CD14-positive monocyte (primary cell): ENCODE data around the gene ABCC12. TPM values are rescaled to one million over a fixed set of nuclear protein-coding genes. Genes with fewer than 3 reads are reported as not detected.

Source experiments
- DNase-seq, 3 donors: peaks; one replicate each; pipeline ENCODE4 v3.0.0-alpha.2; 2011 to 2022
- H2AFZ ChIP-seq: 2 replicates; pipeline ENCODE4 v1.6.0; 2012; ENCODE audit warnings: mild to moderate bottlenecking, low read depth, low read length, inconsistent platforms; ENCODE audit not compliant: insufficient read depth, poor library complexity, severe bottlenecking
- H3K27ac ChIP-seq, 2 donors: 1 replicate in 1 of 2; 2 replicates in 1 of 2; pipeline ENCODE4 v1.5.1; 2012 to 2013; ENCODE audit warnings: low read length in 2 of 2, control low read depth in 1 of 2, inconsistent platforms in 1 of 2, low read depth in 1 of 2, mild to moderate bottlenecking in 1 of 2
- H3K27me3 ChIP-seq, 2 donors: one replicate each; pipeline versions ENCODE4 v1.6.0 to v1.6.1; 2011 to 2013; ENCODE audit warnings: low read length in 2 of 2; ENCODE audit not compliant: control insufficient read depth in 2 of 2, insufficient read depth in 2 of 2
- H3K36me3 ChIP-seq, 2 donors: replicated peaks in 1 of 2; 1 replicate in 1 of 2; 2 replicates in 1 of 2; pipeline versions ENCODE4 v1.5.1 to v1.6.1; 2012 to 2013; ENCODE audit warnings: low read length in 2 of 2, control low read depth in 1 of 2, inconsistent platforms in 1 of 2, mild to moderate bottlenecking in 1 of 2; ENCODE audit not compliant: insufficient read depth in 2 of 2, control insufficient read depth in 1 of 2
- H3K4me1 ChIP-seq, 2 donors: 1 replicate in 1 of 2; 2 replicates in 1 of 2; pipeline versions ENCODE4 v1.5.1 to v1.6.1; 2012 to 2013; ENCODE audit warnings: low read length in 2 of 2, control low read depth in 1 of 2, inconsistent platforms in 1 of 2, mild to moderate bottlenecking in 1 of 2, moderate library complexity in 1 of 2; ENCODE audit not compliant: insufficient read depth in 2 of 2, control insufficient read depth in 1 of 2
- H3K4me2 ChIP-seq: replicated peaks from 2 replicates; pipeline ENCODE3; 2012; ENCODE audit warnings: low read length, moderate library complexity, mild to moderate bottlenecking; ENCODE audit not compliant: poor library complexity, severe bottlenecking; ENCODE audit errors: extremely low read depth
- H3K4me3 ChIP-seq, 3 experiments: fragments of 200-600 bp in 1 of 3; sonication (generic) in 1 of 3; replicated peaks in 1 of 3; 1 replicate in 2 of 3; 2 replicates in 1 of 3; pipeline ENCODE4 v1.5.1; 2011 to 2013; ENCODE audit warnings: low read length in 3 of 3, mild to moderate bottlenecking in 3 of 3, control low read depth in 2 of 3, low read depth in 2 of 3, inconsistent platforms in 1 of 3, moderate library complexity in 1 of 3
- H3K79me2 ChIP-seq: 2 replicates; pipeline ENCODE4 v1.6.0; 2012; ENCODE audit warnings: mild to moderate bottlenecking, control low read depth, inconsistent platforms, low read length, moderate library complexity; ENCODE audit not compliant: insufficient read depth
- H3K9ac ChIP-seq: 2 replicates; pipeline ENCODE4 v1.6.0; 2017; ENCODE audit warnings: low read length, mild to moderate bottlenecking; ENCODE audit not compliant: insufficient read depth, poor library complexity, severe bottlenecking
- H3K9me3 ChIP-seq, 2 donors: replicated peaks in 1 of 2; 1 replicate in 1 of 2; 2 replicates in 1 of 2; pipeline versions ENCODE4 v1.5.1 to v1.6.1; 2012 to 2013; ENCODE audit warnings: low read length in 2 of 2, control low read depth in 1 of 2; ENCODE audit not compliant: control insufficient read depth in 1 of 2, insufficient read depth in 1 of 2
- H4K20me1 ChIP-seq: 2 replicates; pipeline ENCODE4 v1.6.0; 2012; ENCODE audit warnings: mild to moderate bottlenecking, low read length, control low read depth, moderate library complexity; ENCODE audit not compliant: insufficient read depth
- H3K27ac Mint-ChIP-seq, 7 donors: one replicate each; pipeline ENCODE4 v1.8.0; 2020; ENCODE audit warnings: mild to moderate bottlenecking in 7 of 7, mixed read lengths in 7 of 7, moderate library complexity in 6 of 7, inconsistent platforms in 2 of 7
- H3K27me3 Mint-ChIP-seq, 3 donors: one replicate each; pipeline ENCODE4 v1.8.0; 2021 to 2022; ENCODE audit warnings: low read depth in 3 of 3, mild to moderate bottlenecking in 3 of 3, mixed read lengths in 3 of 3, moderate library complexity in 3 of 3, inconsistent platforms in 1 of 3
- H3K36me3 Mint-ChIP-seq, 2 donors: one replicate each; pipeline ENCODE4 v1.8.0; 2020; ENCODE audit warnings: mixed read lengths in 2 of 2, inconsistent platforms in 1 of 2, mild to moderate bottlenecking in 1 of 2
- H3K4me1 Mint-ChIP-seq: one replicate; pipeline ENCODE4 v1.8.0; 2020; ENCODE audit warnings: mild to moderate bottlenecking, mixed read lengths
- H3K4me3 Mint-ChIP-seq, 2 donors: one replicate each; pipeline ENCODE4 v1.8.0; 2020; ENCODE audit warnings: mild to moderate bottlenecking in 2 of 2, mixed read lengths in 2 of 2, moderate library complexity in 1 of 2
- H3K9me3 Mint-ChIP-seq, 7 donors: one replicate each; pipeline ENCODE4 v1.8.0; 2020 to 2022; ENCODE audit warnings: mixed read lengths in 7 of 7, mild to moderate bottlenecking in 6 of 7, moderate library complexity in 6 of 7, inconsistent platforms in 2 of 7
- CTCF ChIP-seq: fragments of 200-600 bp; IDR thresholded peaks from one replicate; pipeline ENCODE4 v1.8.0; 2022; ENCODE audit warnings: antibody characterized with exemption, mild to moderate bottlenecking
- WGBS: methylation state at CpG from one replicate; pipeline ENCODE4 v1.1.5; 2013; ENCODE audit warnings: missing lambda C conversion rate; ENCODE audit not compliant: insufficient coverage; 5-methylcytosine and 5-hydroxymethylcytosine counted together
- intact Hi-C, 2 donors: fragments of 100-400 bp; cut with micrococcal nuclease; formaldehyde crosslinking; loops; one replicate each; pipeline versions ENCODE4 v1.15.0 to v1.15.1; 2023
- polyA plus RNA-seq, 3 donors: library from polyadenylated mRNA; depleted of rRNA in 1 of 3; unstranded in 2 of 3; stranded (reverse) in 1 of 3; fragments of 300-500 nt in 2 of 3; fragments of >200 nt in 1 of 3; fragmentation: Illumina TruSeq in 2 of 3; gene quantifications; 1 replicate in 2 of 3; 2 replicates in 1 of 3; pipeline ENCODE4 v1.2.3, GENCODE V29; 2012 to 2021

Gene ABCC12
- polyA plus RNA-seq, 3 donors, result not detected

- H3K4me3 Mint-ChIP-seq, result no peak overlapping the region
- peaks cover 4 to 20% (median 10%) of the 10 kb centered on the region in 7 donors for H3K9me3 Mint-ChIP-seq
- no CpG with 5 or more reads among the region's 1 CpG for WGBS
- Histone ChIP-seq H3K9ac (no peak overlapping the region), H3K9me3 (no peaks in the 10 kb centered on the region), H2AFZ (no peak overlapping the region), H3K79me2 (no peaks in the 10 kb centered on the region), H3K27ac (no peak overlapping the region), H3K36me3 (no peaks in the 10 kb centered on the region), H3K4me2 (no peak overlapping the region), H3K4me3 (no peak overlapping the region), H3K27me3 (peaks cover 2 to 3% of the 10 kb centered on the region in 2 donors), H4K20me1 (no peaks in the 10 kb centered on the region), H3K4me1 (no peaks in the 10 kb centered on the region)
- no peak for DNase-seq
- no peak for TF ChIP-seq CTCF
- no peak overlapping the region for H3K27ac Mint-ChIP-seq
- H3K27me3 Mint-ChIP-seq, result peaks cover 0 to 12% (median 10%) of the 10 kb centered on the region in 3 donors
- no peaks in the 10 kb centered on the region for H3K36me3 Mint-ChIP-seq
- no peaks in the 10 kb centered on the region for H3K4me1 Mint-ChIP-seq
- intact Hi-C loops, result no loop called here
These were observed 5.1 kb downstream of the ABCC12 start for GRCh38 chr16:48150707-48151106.

GRCh38 chr16:48146710-48147109 lies 9.1 kb downstream of the ABCC12 start:
- no peaks in the 10 kb centered on the region for H3K4me1 ChIP-seq
- H3K4me2 ChIP-seq, result no peak overlapping the region
- TF ChIP-seq CTCF, result no peak
- H3K4me3 Mint-ChIP-seq, result no peak overlapping the region
- H4K20me1 ChIP-seq, result no peaks in the 10 kb centered on the region
- peaks cover 2 to 12% (median 10%) of the 10 kb centered on the region in 3 donors for H3K27me3 Mint-ChIP-seq
- intact Hi-C loops, result no loop called here
- WGBS, result 83% methylated on average over 3 of the region's 4 CpGs
- H3K9ac ChIP-seq, result no peak overlapping the region
- H3K36me3 Mint-ChIP-seq, result no peaks in the 10 kb centered on the region
- peaks cover 2 to 3% of the 10 kb centered on the region in 2 donors for H3K27me3 ChIP-seq
- no peak overlapping the region for H3K27ac ChIP-seq
- no peaks in the 10 kb centered on the region for H3K36me3 ChIP-seq
- no peak for DNase-seq
- H3K27ac Mint-ChIP-seq, result peak overlapping the region in 1 of 7 donors; percentile 12
- H3K9me3 ChIP-seq, result no peaks in the 10 kb centered on the region
- H3K4me1 Mint-ChIP-seq, result peaks cover 2% of the 10 kb centered on the region
- no peak overlapping the region for H3K4me3 ChIP-seq
- peaks cover 4 to 23% (median 10%) of the 10 kb centered on the region in 7 donors for H3K9me3 Mint-ChIP-seq
- no peaks in the 10 kb centered on the region for H3K79me2 ChIP-seq
- H2AFZ ChIP-seq, result no peak overlapping the region
